Immature natural killer cell (primary cell): ENCODE data around the gene BYSL. TPM values are rescaled to one million over a fixed set of nuclear protein-coding genes. Genes with fewer than 3 reads are reported as not detected.
A peak's percentile ranks its signal among the peaks of the same experiment; 100 is the strongest.

Experiments used
- DNase-seq, 3 donors: peaks; one replicate each; pipeline ENCODE4 v3.0.0; 2022; ENCODE audit warnings: mixed read lengths in 1 of 3
- H3K27ac Mint-ChIP-seq, 6 donors: one replicate each; pipeline ENCODE4 v1.8.0; 2020; ENCODE audit warnings: mixed read lengths in 6 of 6, mild to moderate bottlenecking in 5 of 6, inconsistent platforms in 4 of 6, moderate library complexity in 3 of 6
- H3K27me3 Mint-ChIP-seq, 3 donors: one replicate each; pipeline ENCODE4 v1.8.0; 2020 to 2021; ENCODE audit warnings: low read depth in 3 of 3, mild to moderate bottlenecking in 3 of 3, mixed read lengths in 3 of 3, moderate library complexity in 3 of 3, inconsistent platforms in 1 of 3
- H3K36me3 Mint-ChIP-seq, 3 donors: one replicate each; pipeline ENCODE4 v1.8.0; 2020; ENCODE audit warnings: mixed read lengths in 3 of 3, inconsistent platforms in 2 of 3, mild to moderate bottlenecking in 2 of 3
- H3K4me1 Mint-ChIP-seq, 2 donors: one replicate each; pipeline ENCODE4 v1.8.0; 2020; ENCODE audit warnings: inconsistent platforms in 2 of 2, mild to moderate bottlenecking in 2 of 2, mixed read lengths in 2 of 2, moderate library complexity in 1 of 2
- H3K4me3 Mint-ChIP-seq, 5 donors: one replicate each; pipeline ENCODE4 v1.8.0; 2020; ENCODE audit warnings: mild to moderate bottlenecking in 5 of 5, mixed read lengths in 5 of 5, inconsistent platforms in 3 of 5, moderate library complexity in 3 of 5
- H3K9me3 Mint-ChIP-seq, 6 donors: one replicate each; pipeline ENCODE4 v1.8.0; 2020; ENCODE audit warnings: mild to moderate bottlenecking in 6 of 6, mixed read lengths in 6 of 6, inconsistent platforms in 4 of 6, moderate library complexity in 3 of 6
- polyA plus RNA-seq, 3 donors: library from polyadenylated mRNA; unstranded; fragments of 300-500 nt; fragmentation: Illumina TruSeq; gene quantifications; one replicate each; pipeline ENCODE4 v1.2.3, GENCODE V29; 2021

The BYSL gene
- polyA plus RNA-seq, 3 donors from 2014 or later: 10.1 to 16.5 (median 15.9) TPM

DNA sequence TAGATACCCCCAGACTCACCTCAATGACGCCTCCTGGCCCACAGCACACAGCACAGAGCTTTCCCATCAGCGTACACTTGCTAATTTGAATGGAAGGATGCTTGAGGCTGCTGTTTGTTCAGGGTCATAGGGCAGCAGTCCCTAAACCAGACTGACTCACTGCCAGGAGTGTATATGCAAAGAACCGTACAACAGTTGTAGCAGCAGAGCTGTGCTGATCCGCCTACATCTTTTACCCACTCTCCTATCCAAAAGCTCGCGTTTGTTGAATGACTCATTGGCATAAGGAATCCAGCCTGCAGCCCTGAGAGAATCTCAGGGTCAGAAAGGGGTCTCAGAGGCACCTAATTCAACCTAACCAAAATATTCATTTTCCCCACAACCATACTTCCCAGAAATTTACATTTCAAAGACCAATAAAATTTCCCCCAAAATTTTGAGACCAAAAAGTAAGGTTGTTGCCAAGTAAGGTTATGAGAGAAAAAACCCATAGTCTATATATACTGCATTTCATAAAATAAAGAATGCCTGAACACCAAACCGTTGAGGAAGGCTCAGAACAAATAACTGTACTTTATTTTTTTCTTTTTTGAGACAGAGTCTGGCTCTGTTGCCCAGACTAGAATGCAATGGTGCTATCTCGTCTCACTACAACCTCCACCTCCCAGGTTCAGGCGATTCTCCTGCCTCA lies 55.6 kb downstream of the BYSL start:
- Mint-ChIP-seq H3K36me3 (peaks cover 3 to 9% (median 8%) of the 10 kb centered on the region in 3 donors), H3K9me3 (no peaks in the 10 kb centered on the region), H3K4me3 (peak overlapping the region in 3 of 5 donors; percentile 30 to 47 (median 40)), H3K27me3 (peaks cover 0 to 3% (median 2%) of the 10 kb centered on the region in 3 donors), H3K27ac (peak overlapping the region; percentile 21 to 83 (median 67)), H3K4me1 (peaks cover 81 to 82% of the 10 kb centered on the region in 2 donors)
- no peak for DNase-seq

Other genes starting within 250 kb of the BYSL start
- 10 to 100 TPM; 18.9 to 62.3 (median 23.9) TPM for gene TFEB, start 185.9 kb upstream of the BYSL start, polyA plus RNA-seq
- not detected for gene PGC, start 174.1 kb upstream of the BYSL start, polyA plus RNA-seq
- 1 to 10 TPM in 1 of 3 donors, under 1 TPM in 1, not detected in 1; 0.80 to 2.1 TPM for gene FRS3, start 141.6 kb upstream of the BYSL start, polyA plus RNA-seq
- not detected for gene PRICKLE4, start 140.7 kb upstream of the BYSL start, polyA plus RNA-seq
- 100 to 1,000 TPM; 291 to 367 (median 304) TPM for gene TOMM6, start 133.8 kb upstream of the BYSL start, polyA plus RNA-seq
- under 1 TPM; 0.22 to 0.94 (median 0.62) TPM for gene USP49, start 26.1 kb upstream of the BYSL start, polyA plus RNA-seq
- 10 to 100 TPM in 2 of 3 donors, 1 to 10 TPM in 1; 5.9 to 11.5 (median 11.2) TPM for gene MED20, start 360 bp upstream of the BYSL start, polyA plus RNA-seq
- 1,000 to 10,000 TPM in 2 of 3 donors, 100 to 1,000 TPM in 1; 782 to 1,087 (median 1,041) TPM for gene CCND3, start 20.3 kb downstream of the BYSL start, polyA plus RNA-seq
- 10 to 100 TPM in 2 of 3 donors, 1 to 10 TPM in 1; 8.5 to 23.0 (median 14.6) TPM for gene TAF8, start 129.0 kb downstream of the BYSL start, polyA plus RNA-seq
- gene C6orf132, start 221.1 kb downstream of the BYSL start, polyA plus RNA-seq: under 1 TPM in 2 of 3 donors, not detected in 1; 0.06 to 0.10 TPM